CD4-positive, alpha-beta T cell treated with Interleukin-4 for 4 hours (primary cell): ENCODE measurements around the gene SETDB1.

Source experiments
- DNase-seq: peaks from one replicate; pipeline ENCODE4 v3.0.0-alpha.2; 2020

SETDB1 gene

GRCh38 chr1:150944856-150945255, 18.7 kb downstream of the SETDB1 start:
- DNase-seq, result no peak

- DNase-seq, result no peak
Measured at GRCh38 chr1:150954708-150955107, 28.5 kb downstream of the SETDB1 start.

GRCh38 chr1:150955280-150955679, 29.1 kb downstream of the SETDB1 start:
- DNase-seq, result no peak

GRCh38 chr1:150957666-150958065, 31.5 kb downstream of the SETDB1 start:
- no peak for DNase-seq

- no peak for DNase-seq
Measured at GRCh38 chr1:150960646-150961045, 34.5 kb downstream of the SETDB1 start.

GRCh38 chr1:150961756-150962155, 35.6 kb downstream of the SETDB1 start:
- DNase-seq, result no peak

GRCh38 chr1:150963321-150964163, 37.4 kb downstream of the SETDB1 start:
- DNase-seq, result no peak

- no peak for DNase-seq
Measured at GRCh38 chr1:150964164-150964489, 38.0 kb downstream of the SETDB1 start.

- DNase-seq, result no peak
Measured at GRCh38 chr1:150965605-150966004, 39.4 kb downstream of the SETDB1 start.

GRCh38 chr1:150966011-150966410, 39.8 kb downstream of the SETDB1 start:
- DNase-seq, result no peak

- no peak for DNase-seq
Measured at GRCh38 chr1:150967936-150968335, 41.8 kb downstream of the SETDB1 start.

GRCh38 chr1:150968491-150968890, 42.3 kb downstream of the SETDB1 start:
- DNase-seq, result no peak

GRCh38 chr1:150969626-150970025, 43.5 kb downstream of the SETDB1 start:
- DNase-seq, result no peak

- no peak for DNase-seq
Measured at GRCh38 chr1:150970808-150971582, 44.8 kb downstream of the SETDB1 start.

- no peak for DNase-seq
Measured at GRCh38 chr1:150971583-150972416, 45.6 kb downstream of the SETDB1 start.

GRCh38 chr1:150972417-150972940, 46.3 kb downstream of the SETDB1 start:
- no peak for DNase-seq

GRCh38 chr1:150973258-150973835, 47.2 kb downstream of the SETDB1 start:
- no peak for DNase-seq

GRCh38 chr1:150973836-150974579, 47.8 kb downstream of the SETDB1 start:
- peak; percentile 33 for DNase-seq

- DNase-seq, result peak; percentile 73
Measured at GRCh38 chr1:150974580-150975478, 48.7 kb downstream of the SETDB1 start, which contains the start of gene CERS2. CERS2 (minus strand) TSS chr1:150974835; CDS start chr1:150969090, 5,745 bp downstream.

GRCh38 chr1:150976401-150976821, 50.2 kb downstream of the SETDB1 start:
- DNase-seq, result no peak
